NOMO-1 treated with DMSO at 0.1 percent for 48 hours (cell line): Measurements from ENCODE around the gene CCDC127.
"Not testable (repeated sequence)": the region's sequence is repeated elsewhere in the genome, so short reads cannot be mapped to it uniquely, and the experiment has no call there.

Experiments
- DNase-seq: peaks from one replicate; lab custom pipeline; 2025; ENCODE audit not compliant: unreplicated experiment; lab: John Stamatoyannopoulos, UW

The CCDC127 gene, protein sequence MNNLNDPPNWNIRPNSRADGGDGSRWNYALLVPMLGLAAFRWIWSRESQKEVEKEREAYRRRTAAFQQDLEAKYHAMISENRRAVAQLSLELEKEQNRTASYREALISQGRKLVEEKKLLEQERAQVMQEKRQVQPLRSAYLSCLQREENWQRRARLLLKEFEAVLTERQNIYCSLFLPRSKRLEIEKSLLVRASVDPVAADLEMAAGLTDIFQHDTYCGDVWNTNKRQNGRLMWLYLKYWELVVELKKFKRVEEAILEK

GRCh38 chr5:217494-218456 is at the start of gene CCDC127, which contains the start of gene SDHA:
TSS of gene CCDC127 (minus strand) at chr5:218153. CDS start at chr5:216849, 1,304 bp downstream.
TSS of gene SDHA (plus strand) at chr5:218320. CDS start at chr5:218356, 36 bp downstream.
- peak; percentile 98 for DNase-seq

DNA sequence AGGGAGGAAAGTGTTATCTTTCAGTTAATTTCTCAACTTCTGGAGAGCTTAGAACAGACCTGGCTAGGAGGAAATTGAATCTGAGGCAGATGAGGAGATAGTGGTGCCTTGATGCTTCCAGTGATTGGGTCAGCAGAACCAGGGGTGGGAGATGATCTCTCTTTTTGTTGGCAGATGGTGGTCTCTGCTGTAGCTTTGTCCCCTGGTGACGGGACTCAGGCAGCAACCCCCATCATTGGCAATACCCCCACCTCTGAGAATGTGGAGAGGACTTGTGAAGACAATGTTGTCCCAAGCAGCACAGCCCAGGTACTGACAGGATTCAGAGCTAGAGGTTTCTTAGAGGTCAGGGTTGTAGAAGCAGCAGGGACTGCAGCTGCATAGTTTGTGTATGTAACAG is 49.8 kb upstream of the CCDC127 start:
- DNase-seq, result no peak

DNA sequence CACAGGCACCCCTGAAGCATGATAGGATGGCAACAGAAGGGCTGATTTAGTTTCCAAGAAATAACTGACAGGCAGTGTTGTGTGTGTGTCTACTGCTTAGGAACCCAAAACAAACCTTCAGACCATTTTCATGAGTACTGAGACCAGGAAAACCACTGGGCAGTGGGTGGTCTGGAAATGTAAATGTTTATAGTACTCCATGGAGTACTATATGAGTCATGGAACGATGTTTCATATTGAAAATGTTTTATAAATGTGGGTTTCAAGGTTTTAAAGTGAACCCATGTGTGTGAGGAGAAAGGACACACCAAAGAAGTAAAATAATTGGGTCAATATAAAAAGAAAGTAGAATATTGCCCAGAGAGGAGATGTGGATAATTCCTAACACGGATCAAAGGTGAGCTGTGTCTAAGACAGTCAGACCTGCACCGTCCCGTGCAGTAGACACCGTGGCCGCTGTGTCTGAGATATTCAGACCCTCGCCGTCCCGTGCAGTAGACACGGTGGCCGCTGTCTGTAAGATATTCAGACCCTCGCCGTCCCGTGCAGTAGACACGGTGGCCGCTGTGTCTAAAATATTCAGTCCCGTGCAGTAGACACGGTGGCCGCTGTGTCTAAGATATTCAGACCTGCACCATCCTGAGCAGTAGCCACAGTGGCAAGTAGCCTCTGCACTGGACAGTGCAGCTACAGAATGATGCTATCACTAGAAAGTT is 48.5 kb upstream of the CCDC127 start:
- not testable (repeated sequence) for DNase-seq

- DNase-seq, result no peak
Measured at GRCh38 chr5:264338-264737, 46.4 kb upstream of the CCDC127 start.

GRCh38 chr5:263275-263974 is 45.5 kb upstream of the CCDC127 start:
- DNase-seq, result not testable (repeated sequence)

DNA sequence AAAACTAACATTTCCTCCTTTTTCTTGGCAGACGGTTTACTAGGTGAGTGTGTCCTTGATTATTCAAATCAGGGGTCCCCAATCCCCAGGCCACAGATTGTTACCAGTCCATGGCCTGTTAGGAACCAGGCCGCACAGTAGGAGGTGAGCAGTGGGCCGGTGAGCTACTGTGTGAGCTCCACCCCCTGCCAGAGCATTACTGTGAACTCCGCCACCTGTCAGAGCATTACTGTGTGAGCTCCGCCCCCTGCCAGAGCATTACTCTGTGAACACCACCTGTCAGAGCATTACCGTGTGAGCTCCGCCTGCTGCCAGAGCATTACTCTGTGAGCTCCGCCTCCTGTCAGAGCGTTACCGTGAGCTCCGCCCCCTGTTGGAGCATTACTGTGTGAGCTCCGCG is 39.2 kb upstream of the CCDC127 start:
- DNase-seq, result no peak

- not testable (repeated sequence) for DNase-seq
Measured at GRCh38 chr5:256347-256746, 38.4 kb upstream of the CCDC127 start.

- DNase-seq, result not testable (repeated sequence)
Measured at GRCh38 chr5:255116-255515, 37.2 kb upstream of the CCDC127 start.

DNA sequence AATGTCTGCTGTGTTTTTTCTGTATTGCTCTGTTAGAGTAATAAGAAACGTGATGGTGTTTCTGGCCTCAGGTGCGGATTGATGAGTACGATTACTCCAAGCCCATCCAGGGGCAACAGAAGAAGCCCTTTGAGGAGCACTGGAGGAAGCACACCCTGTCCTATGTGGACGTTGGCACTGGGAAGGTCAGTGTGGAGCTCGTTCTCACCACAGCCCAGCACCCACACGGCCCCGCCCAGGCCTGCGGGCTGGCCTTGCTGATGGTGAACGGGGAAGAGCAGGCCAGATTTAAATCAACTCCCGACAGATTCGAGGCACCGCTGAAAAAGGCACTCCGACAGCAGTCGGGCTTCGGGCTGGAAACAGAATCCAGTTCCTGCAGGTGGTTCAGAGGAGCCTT is 36.4 kb upstream of the CCDC127 start:
- not testable (repeated sequence) for DNase-seq

- DNase-seq, result no peak
Measured at GRCh38 chr5:252546-252945, 34.6 kb upstream of the CCDC127 start.

- DNase-seq, result not testable (repeated sequence)
Measured at GRCh38 chr5:251975-252374, 34.0 kb upstream of the CCDC127 start.

- not testable (repeated sequence) for DNase-seq
Measured at GRCh38 chr5:251538-251937, 33.6 kb upstream of the CCDC127 start.

DNA sequence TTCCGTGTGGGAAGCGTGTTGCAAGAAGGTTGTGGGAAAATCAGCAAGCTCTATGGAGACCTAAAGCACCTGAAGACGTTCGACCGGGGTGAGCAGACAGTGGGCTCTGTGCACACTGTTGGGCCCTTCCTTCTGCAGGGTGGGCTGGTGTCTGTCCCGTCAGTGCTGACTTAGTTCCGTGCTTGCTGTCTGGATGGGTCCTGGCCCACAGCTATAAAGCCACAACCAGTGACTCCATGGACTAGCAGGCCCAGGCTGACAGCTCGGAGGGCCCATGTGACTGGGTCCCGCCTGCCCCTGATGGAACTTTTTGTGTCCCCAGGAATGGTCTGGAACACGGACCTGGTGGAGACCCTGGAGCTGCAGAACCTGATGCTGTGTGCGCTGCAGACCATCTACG is 33.1 kb upstream of the CCDC127 start:
- DNase-seq, result not testable (repeated sequence)

GRCh38 chr5:250396-250795 is 32.4 kb upstream of the CCDC127 start:
- DNase-seq, result not testable (repeated sequence)

DNA sequence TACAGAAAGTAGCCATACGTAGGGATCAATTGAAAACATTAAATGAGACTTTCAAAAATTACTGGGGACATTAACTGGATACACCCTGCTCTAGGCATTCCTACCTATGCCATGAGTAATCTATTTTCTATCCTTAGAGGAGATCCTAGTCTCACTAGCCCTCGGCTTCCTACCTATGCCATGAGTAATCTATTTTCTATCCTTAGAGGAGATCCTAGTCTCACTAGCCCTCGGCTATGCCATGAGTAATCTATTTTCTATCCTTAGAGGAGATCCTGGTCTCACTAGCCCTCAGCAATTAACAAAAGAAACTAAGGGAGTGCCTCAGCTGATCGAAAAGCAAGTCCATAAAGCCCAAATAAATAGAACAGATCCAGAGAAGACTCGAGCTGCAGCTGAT is 27.8 kb upstream of the CCDC127 start:
- DNase-seq, result not testable (repeated sequence)

DNA sequence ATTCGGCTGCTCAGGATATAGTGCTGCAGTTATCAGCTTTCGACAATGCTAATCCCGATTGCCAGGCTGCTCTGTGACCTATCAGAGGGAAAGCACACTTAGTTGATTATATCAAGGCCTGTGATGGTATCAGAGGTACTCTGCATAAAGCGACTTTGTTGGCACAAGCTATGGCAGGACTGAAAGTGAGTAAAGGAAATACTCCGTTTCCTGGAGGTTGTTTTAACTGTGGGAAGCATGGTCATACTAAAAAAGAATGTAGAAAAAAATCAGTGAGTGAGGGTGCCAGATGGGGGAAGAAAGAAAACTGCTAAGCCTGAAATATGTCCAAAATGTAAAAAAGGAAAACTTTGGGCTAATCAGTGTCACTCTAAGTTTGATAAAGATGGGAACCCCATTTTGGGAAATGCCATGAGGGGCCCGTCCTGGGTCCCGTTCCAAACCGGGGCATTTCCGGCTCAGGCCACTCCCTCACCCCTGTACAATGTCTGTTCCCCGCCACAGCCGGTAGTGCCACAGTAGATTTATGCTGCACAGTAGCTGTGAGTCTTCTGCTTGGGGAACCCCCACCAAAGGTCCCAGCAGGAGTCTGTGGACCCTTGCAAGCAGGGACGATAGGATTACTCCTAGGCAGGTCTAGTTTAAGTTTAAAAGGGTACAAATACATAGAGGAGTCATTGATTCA is 25.9 kb upstream of the CCDC127 start:
- DNase-seq, result not testable (repeated sequence)

- DNase-seq, result not testable (repeated sequence)
Measured at GRCh38 chr5:241045-241669, 23.2 kb upstream of the CCDC127 start.

GRCh38 chr5:240550-240949 is 22.6 kb upstream of the CCDC127 start:
- not testable (repeated sequence) for DNase-seq

- DNase-seq, result not testable (repeated sequence)
Measured at GRCh38 chr5:237931-238330, 20.0 kb upstream of the CCDC127 start.
